Stomach (tissue), 4 donors: Measurements from ENCODE around the gene RAG1.

Experiments used
- CTCF ChIP-seq, 7 experiments: fragments of 450-650 bp in 4 of 7; fragments of 200-600 bp in 3 of 7; sonication (generic) in 3 of 7; IDR thresholded peaks; one replicate each; pipeline ENCODE4 v1.5.1; 2016 to 2019; ENCODE audit warnings: antibody characterized with exemption in 7 of 7, control low read depth in 2 of 7, mild to moderate bottlenecking in 1 of 7
- POLR2A ChIP-seq, 4 donors: fragments of 450-650 bp; IDR thresholded peaks; one replicate each; pipeline ENCODE4 v1.6.1; 2016; ENCODE audit warnings: antibody characterized with exemption in 4 of 4, control low read depth in 2 of 4, mild to moderate bottlenecking in 1 of 4, moderate library complexity in 1 of 4

- TF ChIP-seq CTCF (IDR thresholded peaks at IDR 0.05): no peak
- TF ChIP-seq POLR2A (IDR thresholded peaks at IDR 0.05): no peak
Observed at GRCh38 chr11:36627006-36627405, 59.2 kb downstream of the RAG1 start.
